Right atrium auricular region (tissue), 2 donors: Measurements from ENCODE around the gene HOXD12. TPM values are rescaled to one million over a fixed set of nuclear protein-coding genes. Genes with fewer than 3 reads are reported as not detected.
A peak's percentile ranks its signal among the peaks of the same experiment; 100 is the strongest.

Experiments used
- DNase-seq: peaks from one replicate; pipeline ENCODE4 v3.0.0-alpha.2; 2019; ENCODE audit warnings: low spot score
- H3K27ac ChIP-seq, 2 donors: fragments of 200-600 bp; sonication (generic); 1 replicate in 1 of 2; 2 replicates in 1 of 2; pipeline ENCODE4 v1.5.1; 2016 to 2019
- H3K27me3 ChIP-seq, 2 donors: fragments of 200-600 bp; sonication (generic); one replicate each; pipeline versions ENCODE4 v1.5.1 to v1.6.0; 2017 to 2019
- H3K36me3 ChIP-seq: fragments of 200-600 bp; sonication (generic); one replicate; pipeline ENCODE4 v1.5.1; 2016
- H3K4me1 ChIP-seq, 2 donors: fragments of 200-600 bp; sonication (generic); one replicate each; pipeline versions ENCODE4 v1.5.1 to v1.6.0; 2017 to 2019
- H3K4me3 ChIP-seq, 2 donors: fragments of 200-600 bp; sonication (generic); 1 replicate in 1 of 2; 2 replicates in 1 of 2; pipeline ENCODE4 v1.5.1; 2017 to 2019; ENCODE audit warnings: mild to moderate bottlenecking in 1 of 2, moderate library complexity in 1 of 2
- H3K9me3 ChIP-seq, 2 donors: fragments of 200-600 bp; sonication (generic); one replicate each; pipeline ENCODE4 v1.5.1; 2019
- total RNA-seq, 2 donors: library from RNA; depleted of rRNA; stranded (reverse); fragments of >200 nt; gene quantifications; one replicate each; pipeline ENCODE4 v1.1.0, GENCODE V29; 2016
- TF ChIP-seq, protein P1 (sequence below), 2 donors: fragments of 200-600 bp; sonication (generic); IDR thresholded peaks; one replicate each; pipeline ENCODE4 v1.5.1; 2019; ENCODE audit warnings: antibody characterized with exemption in 2 of 2

Gene HOXD12
- total RNA-seq, 2 donors from 2014 or later: not detected

DNA sequence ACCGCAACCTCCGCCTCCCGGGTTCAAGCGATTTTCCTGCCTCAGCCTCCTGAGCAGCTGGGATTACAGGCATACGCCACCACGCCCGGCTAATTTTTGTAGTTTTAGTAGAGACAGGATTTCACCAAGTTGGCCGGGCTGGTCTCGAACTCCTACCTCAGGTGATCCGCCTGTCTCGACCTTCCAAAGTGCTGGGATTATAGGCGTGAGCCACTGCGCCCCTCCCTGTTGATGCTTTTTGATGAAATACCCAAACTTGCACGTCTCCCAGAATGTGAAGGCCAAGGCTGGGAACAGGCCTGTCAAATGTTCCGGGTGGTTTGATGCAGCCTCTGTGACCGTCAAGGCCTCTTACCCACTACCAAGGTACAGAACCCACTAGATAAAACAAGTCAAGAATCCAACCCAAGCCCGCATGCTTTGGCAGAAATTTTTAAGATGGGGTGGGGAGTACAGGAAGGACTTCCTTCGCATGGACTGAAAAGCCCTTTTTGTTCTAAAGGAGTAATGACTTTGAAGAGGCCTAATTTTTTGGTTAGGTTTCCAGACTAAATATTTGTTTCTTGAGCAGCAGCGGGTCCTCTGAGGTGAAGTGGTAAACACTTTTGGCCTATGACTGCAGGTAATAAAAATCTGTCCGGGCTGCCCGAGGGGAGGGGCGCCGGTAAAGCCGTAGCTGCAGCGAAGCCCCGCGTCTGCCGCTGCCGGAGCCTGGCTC, 12.1 kb upstream of the HOXD12 start:
- H3K27ac ChIP-seq: no peak overlapping the region
- peaks cover 0 to 40% of the 10 kb centered on the region in 2 donors for H3K4me1 ChIP-seq
- TF ChIP-seq, protein P1, sequence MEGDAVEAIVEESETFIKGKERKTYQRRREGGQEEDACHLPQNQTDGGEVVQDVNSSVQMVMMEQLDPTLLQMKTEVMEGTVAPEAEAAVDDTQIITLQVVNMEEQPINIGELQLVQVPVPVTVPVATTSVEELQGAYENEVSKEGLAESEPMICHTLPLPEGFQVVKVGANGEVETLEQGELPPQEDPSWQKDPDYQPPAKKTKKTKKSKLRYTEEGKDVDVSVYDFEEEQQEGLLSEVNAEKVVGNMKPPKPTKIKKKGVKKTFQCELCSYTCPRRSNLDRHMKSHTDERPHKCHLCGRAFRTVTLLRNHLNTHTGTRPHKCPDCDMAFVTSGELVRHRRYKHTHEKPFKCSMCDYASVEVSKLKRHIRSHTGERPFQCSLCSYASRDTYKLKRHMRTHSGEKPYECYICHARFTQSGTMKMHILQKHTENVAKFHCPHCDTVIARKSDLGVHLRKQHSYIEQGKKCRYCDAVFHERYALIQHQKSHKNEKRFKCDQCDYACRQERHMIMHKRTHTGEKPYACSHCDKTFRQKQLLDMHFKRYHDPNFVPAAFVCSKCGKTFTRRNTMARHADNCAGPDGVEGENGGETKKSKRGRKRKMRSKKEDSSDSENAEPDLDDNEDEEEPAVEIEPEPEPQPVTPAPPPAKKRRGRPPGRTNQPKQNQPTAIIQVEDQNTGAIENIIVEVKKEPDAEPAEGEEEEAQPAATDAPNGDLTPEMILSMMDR (IDR thresholded peaks at IDR 0.05): no peak
- no peak for DNase-seq
- H3K27me3 ChIP-seq: peaks cover 56 to 81% of the 10 kb centered on the region in 2 donors
- H3K9me3 ChIP-seq: no peaks in the 10 kb centered on the region
- no peaks in the 10 kb centered on the region for H3K36me3 ChIP-seq
- peak overlapping the region in 1 of 2 donors; percentile 33 for H3K4me3 ChIP-seq

DNA sequence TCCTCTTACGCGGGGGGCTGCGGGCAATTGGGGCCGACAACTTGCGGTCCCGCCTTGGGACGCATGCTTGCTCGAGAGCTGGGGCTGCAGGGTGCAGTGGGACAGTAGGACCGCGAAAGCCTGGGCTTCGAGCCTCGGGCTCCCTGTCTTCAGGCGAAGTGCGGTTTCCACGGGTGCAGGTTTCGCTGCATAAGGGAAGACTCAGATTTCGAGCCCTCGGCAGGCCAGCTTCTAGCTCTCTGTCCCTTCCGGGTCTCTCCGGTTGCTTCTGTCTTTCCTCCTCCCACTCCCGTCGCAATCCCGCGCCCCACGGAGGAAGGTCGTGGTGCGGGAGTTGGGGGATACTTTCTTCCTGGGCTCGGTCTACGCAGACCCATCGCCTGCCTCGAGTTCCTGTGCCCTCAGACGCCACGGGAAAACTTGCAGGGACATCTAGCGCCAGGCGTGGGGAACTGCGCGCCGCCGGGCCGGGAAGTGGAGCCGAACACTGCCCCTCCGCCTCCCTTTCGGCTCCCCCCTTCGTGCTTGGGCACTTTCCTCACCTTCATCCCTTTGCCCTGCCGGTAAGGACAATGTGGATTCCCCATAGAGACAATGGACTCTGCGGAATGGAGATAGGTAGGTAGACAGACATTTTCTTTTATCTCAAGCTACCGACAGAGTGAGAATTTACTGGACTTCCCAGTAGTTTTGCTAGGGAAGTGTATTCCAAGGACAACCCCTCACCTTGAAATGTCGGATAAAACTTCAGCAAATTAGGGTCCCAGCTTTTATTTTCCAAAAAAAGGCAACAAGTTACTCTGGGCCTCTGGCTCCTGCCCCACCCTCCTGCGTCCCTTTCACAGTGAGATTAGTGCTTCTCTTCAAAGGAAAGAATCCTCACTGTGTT, 11.3 kb upstream of the HOXD12 start:
- Histone ChIP-seq H3K4me1 (peaks cover 0 to 42% of the 10 kb centered on the region in 2 donors), H3K27ac (no peak overlapping the region), H3K4me3 (peak overlapping the region in 1 of 2 donors; percentile 33), H3K27me3 (peaks cover 52 to 81% of the 10 kb centered on the region in 2 donors), H3K9me3 (no peaks in the 10 kb centered on the region), H3K36me3 (no peaks in the 10 kb centered on the region)
- DNase-seq: no peak
- TF ChIP-seq, protein P1 (IDR thresholded peaks at IDR 0.05): peak; percentile 74 to 85

DNA sequence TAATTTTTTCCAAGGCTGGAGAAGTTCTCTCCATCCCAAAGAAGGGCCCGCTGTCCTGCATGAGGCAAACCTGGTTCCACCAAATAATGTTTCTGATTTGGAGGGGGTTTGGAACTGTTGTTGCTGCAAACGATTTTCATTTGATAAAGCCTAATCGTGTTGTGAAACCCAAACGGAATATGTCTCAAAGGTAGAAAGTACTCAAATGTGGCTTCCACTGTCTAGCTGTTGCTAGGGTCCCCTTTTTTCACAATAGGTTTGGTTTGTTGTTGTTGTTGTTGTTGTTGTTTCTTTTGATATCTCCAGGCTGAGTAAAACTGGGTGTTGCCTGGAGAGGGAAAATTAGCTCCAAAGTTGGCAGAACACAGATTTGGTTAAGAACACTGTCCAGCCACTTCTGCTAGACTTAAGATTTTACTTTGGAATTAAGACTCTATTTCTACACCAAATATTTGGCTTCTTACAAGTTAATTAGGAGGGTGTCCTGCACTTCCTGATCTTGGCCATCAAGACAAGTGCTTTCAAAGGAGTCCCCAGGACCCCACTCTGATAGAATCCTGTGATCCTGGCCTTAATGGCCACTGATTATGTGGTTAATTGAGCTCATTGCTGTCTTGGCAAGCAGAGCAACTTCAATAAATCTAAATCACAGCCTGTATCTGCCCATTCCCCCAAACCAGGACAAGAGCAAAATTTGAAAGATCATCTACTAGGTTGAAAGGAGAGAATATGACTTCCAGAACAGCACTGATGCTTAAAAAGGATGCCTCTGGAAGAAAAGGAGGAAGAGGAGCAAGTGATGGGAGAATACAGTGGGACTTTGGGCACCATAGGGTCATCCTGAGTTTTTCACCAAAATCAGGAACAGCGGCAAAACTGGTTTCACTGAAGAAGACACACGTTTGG, 10.4 kb upstream of the HOXD12 start:
- Histone ChIP-seq H3K4me3 (no peak overlapping the region), H3K36me3 (no peaks in the 10 kb centered on the region), H3K4me1 (peaks cover 0 to 40% of the 10 kb centered on the region in 2 donors), H3K9me3 (no peaks in the 10 kb centered on the region), H3K27me3 (peaks cover 60 to 81% of the 10 kb centered on the region in 2 donors), H3K27ac (no peak overlapping the region)
- no peak for DNase-seq
- TF ChIP-seq, protein P1 (IDR thresholded peaks at IDR 0.05): no peak

DNA sequence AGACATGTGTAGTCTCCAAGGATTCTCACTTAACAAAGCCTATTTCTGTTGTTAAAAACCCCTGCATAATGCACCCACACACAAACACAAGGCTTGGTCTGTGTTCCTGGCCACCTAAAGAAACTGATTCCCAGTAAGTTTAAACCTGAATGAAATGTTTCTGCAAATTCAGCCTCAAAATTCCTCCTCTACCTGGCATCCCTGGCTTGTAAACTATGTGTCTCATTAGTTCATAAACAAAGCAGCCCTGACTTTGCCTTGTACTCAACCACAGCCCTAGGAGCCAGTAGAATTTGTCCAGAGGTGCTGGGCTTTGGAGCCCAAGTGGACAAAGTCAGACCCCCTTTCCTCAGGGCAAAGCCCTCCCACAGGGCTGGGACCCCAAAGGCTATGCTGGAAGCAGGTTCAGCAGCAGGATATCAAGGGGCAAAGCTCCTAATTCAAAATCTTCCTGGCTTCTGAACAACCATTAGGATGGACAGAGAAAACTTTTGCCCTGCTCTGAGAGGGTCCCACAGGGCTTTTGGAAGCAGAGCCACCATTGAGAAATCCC, 9.7 kb upstream of the HOXD12 start:
- DNase-seq: no peak
- no peaks in the 10 kb centered on the region for H3K9me3 ChIP-seq
- no peak overlapping the region for H3K4me3 ChIP-seq
- TF ChIP-seq, protein P1 (IDR thresholded peaks at IDR 0.05): no peak
- H3K36me3 ChIP-seq: no peaks in the 10 kb centered on the region
- peaks cover 0 to 39% of the 10 kb centered on the region in 2 donors for H3K4me1 ChIP-seq
- no peak overlapping the region for H3K27ac ChIP-seq
- peaks cover 66 to 87% of the 10 kb centered on the region in 2 donors for H3K27me3 ChIP-seq

DNA sequence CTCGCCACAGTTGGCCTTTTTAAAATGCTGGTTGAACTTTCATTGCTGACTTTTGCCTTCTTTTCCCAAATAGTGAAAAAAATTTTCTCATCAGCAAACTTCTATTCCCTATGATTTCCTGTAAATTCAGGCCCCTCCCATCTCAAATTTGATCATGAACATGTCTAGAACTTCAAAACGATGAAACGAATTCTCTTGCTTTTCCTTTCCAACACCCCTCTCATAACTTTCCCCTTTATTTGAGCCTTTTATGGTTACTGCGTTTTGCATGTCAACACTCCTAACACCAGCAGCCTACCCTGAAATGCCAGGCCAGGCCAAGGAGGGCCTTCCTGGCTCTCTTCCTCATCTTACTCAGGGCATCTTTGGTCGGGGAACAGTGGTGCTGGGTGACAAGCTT, 8.7 kb upstream of the HOXD12 start:
- DNase-seq: no peak
- Histone ChIP-seq H3K36me3 (no peaks in the 10 kb centered on the region), H3K4me1 (peaks cover 0 to 29% of the 10 kb centered on the region in 2 donors), H3K27me3 (peaks cover 64 to 86% of the 10 kb centered on the region in 2 donors), H3K4me3 (no peak overlapping the region), H3K27ac (no peak overlapping the region), H3K9me3 (no peaks in the 10 kb centered on the region)
- TF ChIP-seq, protein P1 (IDR thresholded peaks at IDR 0.05): no peak
